ENCODE measurements around the gene COMMD8. TPM values are rescaled to one million over a fixed set of nuclear protein-coding genes. Genes with fewer than 3 reads are reported as not detected.
A peak's percentile ranks its signal among the peaks of the same experiment; 100 is the strongest.
"Not testable (repeated sequence)": the region's sequence is repeated elsewhere in the genome, so short reads cannot be mapped to it uniquely, and the experiment has no call there.

The COMMD8 gene
- total RNA-seq, 1 donor from 2014 or later = 8.2 TPM

GRCh38 chr4:47488706-47489105, 25.2 kb upstream of the COMMD8 start:
- Mint-ChIP-seq H3K4me3 (ENCODE audit: unreplicated experiment) (no peak overlapping the region), H3K36me3 (ENCODE audit: unreplicated experiment) (no peaks in the 10 kb centered on the region), H3K4me1 (ENCODE audit: low read depth, unreplicated experiment) (peaks cover 8% of the 10 kb centered on the region), H3K9me3 (ENCODE audit: unreplicated experiment) (peaks cover 8% of the 10 kb centered on the region), H3K27ac (ENCODE audit: unreplicated experiment) (no peak overlapping the region), H3K27me3 (ENCODE audit: unreplicated experiment) (peaks cover 4% of the 10 kb centered on the region)
- TF ChIP-seq CTCF (IDR thresholded peaks at IDR 0.05; ENCODE audit: partially characterized antibody, unreplicated experiment) = no peak
- no peak for DNase-seq

- not testable (repeated sequence) for H3K27me3 Mint-ChIP-seq (ENCODE audit: unreplicated experiment); H3K4me1 Mint-ChIP-seq (ENCODE audit: low read depth, unreplicated experiment); DNase-seq; H3K9me3 Mint-ChIP-seq (ENCODE audit: unreplicated experiment); H3K27ac Mint-ChIP-seq (ENCODE audit: unreplicated experiment); H3K36me3 Mint-ChIP-seq (ENCODE audit: unreplicated experiment)
- H3K4me3 Mint-ChIP-seq (ENCODE audit: unreplicated experiment) = peak overlapping the region; percentile 98
Measured at GRCh38 chr4:47486727-47487126, 23.2 kb upstream of the COMMD8 start.

- Mint-ChIP-seq H3K27me3 (ENCODE audit: unreplicated experiment) (peaks cover 4% of the 10 kb centered on the region), H3K36me3 (ENCODE audit: unreplicated experiment) (no peaks in the 10 kb centered on the region), H3K4me1 (ENCODE audit: low read depth, unreplicated experiment) (peaks cover 8% of the 10 kb centered on the region), H3K9me3 (ENCODE audit: unreplicated experiment) (peaks cover 8% of the 10 kb centered on the region), H3K4me3 (ENCODE audit: unreplicated experiment) (peak overlapping the region; percentile 98), H3K27ac (ENCODE audit: unreplicated experiment) (peak overlapping the region; percentile 97)
- TF ChIP-seq CTCF (IDR thresholded peaks at IDR 0.05; ENCODE audit: partially characterized antibody, unreplicated experiment) = no peak
- DNase-seq = no peak
Measured at GRCh38 chr4:47486231-47486673, 22.8 kb upstream of the COMMD8 start.

- no peak for TF ChIP-seq CTCF (IDR thresholded peaks at IDR 0.05; ENCODE audit: partially characterized antibody, unreplicated experiment)
- H3K4me3 Mint-ChIP-seq (ENCODE audit: unreplicated experiment) = peak overlapping the region; percentile 98
- peak overlapping the region; percentile 97 for H3K27ac Mint-ChIP-seq (ENCODE audit: unreplicated experiment)
- no peaks in the 10 kb centered on the region for H3K36me3 Mint-ChIP-seq (ENCODE audit: unreplicated experiment)
- peaks cover 8% of the 10 kb centered on the region for H3K9me3 Mint-ChIP-seq (ENCODE audit: unreplicated experiment)
- peaks cover 4% of the 10 kb centered on the region for H3K27me3 Mint-ChIP-seq (ENCODE audit: unreplicated experiment)
- peaks cover 8% of the 10 kb centered on the region for H3K4me1 Mint-ChIP-seq (ENCODE audit: low read depth, unreplicated experiment)
- no peak for DNase-seq
Measured at GRCh38 chr4:47485768-47486167, 22.3 kb upstream of the COMMD8 start.

- H3K4me1 Mint-ChIP-seq (ENCODE audit: low read depth, unreplicated experiment) = peaks cover 8% of the 10 kb centered on the region
- H3K27me3 Mint-ChIP-seq (ENCODE audit: unreplicated experiment) = peaks cover 4% of the 10 kb centered on the region
- DNase-seq = peak; percentile 98
- TF ChIP-seq CTCF (IDR thresholded peaks at IDR 0.05; ENCODE audit: partially characterized antibody, unreplicated experiment) = no peak
- H3K27ac Mint-ChIP-seq (ENCODE audit: unreplicated experiment) = peak within 1 kb of the TSS; percentile 97
- peaks cover 8% of the 10 kb centered on the region for H3K9me3 Mint-ChIP-seq (ENCODE audit: unreplicated experiment)
- H3K36me3 Mint-ChIP-seq (ENCODE audit: unreplicated experiment) = no peaks in the 10 kb centered on the region
- peak within 1 kb of the TSS; percentile 98 for H3K4me3 Mint-ChIP-seq (ENCODE audit: unreplicated experiment)
Measured at GRCh38 chr4:47485047-47485692, 21.7 kb upstream of the COMMD8 start, which contains the start of gene ATP10D. Gene ATP10D (plus strand): TSS chr4:47485275. CDS start chr4:47512541, 27,266 bp downstream.

All from glutamatergic neuron (in vitro differentiated cells).